DMS 273 (cell line): ENCODE measurements around the gene SCAPER.
A peak's percentile ranks its signal among the peaks of the same experiment; 100 is the strongest.
"Not testable (repeated sequence)": the region's sequence is repeated elsewhere in the genome, so short reads cannot be mapped to it uniquely, and the experiment has no call there.

ENCODE experiments used
- DNase-seq: peaks from one replicate; lab custom pipeline; 2025; ENCODE audit not compliant: unreplicated experiment; lab: John Stamatoyannopoulos, UW

The SCAPER gene

DNA sequence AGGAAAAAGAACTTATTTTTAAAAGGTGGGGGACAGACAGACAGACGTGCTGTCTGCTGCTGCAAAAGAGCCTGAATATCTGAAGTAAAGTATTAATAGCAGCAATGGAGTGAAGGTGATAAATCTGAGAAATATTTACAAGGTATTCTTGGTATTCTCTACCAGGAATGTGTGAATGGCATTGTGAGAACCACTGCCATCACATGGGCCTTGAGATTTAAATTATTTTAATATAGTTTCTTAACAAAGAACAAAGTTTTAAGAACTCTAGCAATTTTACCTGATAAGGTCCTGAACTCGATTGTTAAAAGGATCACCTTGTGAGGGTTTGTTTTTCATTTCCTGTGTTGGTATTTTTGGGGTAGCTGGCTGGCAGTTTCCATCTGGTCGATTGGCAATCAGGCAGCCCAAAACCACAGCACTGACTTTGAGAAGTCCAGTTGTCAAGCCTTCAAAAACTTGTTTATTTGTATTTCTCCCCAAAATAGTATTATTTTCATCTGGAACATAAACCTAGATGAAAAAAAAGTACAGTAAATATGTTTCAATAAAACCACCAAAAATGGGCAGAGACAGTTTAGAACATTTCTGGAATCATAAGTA lies 471.2 kb downstream of the SCAPER start:
- no peak for DNase-seq

DNA sequence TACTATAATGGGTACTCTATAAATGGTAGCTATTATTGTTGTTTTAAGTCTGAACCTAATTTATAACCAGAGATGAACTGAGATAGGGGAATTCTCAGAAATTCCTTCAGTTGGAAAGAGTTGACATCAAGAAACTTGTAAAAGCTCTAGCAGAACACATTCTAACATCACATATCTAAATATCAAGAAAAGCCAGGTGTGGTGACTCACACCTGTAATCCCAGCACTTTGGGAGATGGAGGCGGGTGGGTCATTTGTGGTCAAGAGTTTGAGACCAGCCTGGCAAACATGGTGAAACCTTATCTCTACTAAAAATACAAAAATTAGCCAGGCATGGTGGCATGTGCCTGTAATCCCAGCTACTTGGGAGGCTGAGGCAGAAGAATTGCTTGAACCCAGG lies 472.1 kb downstream of the SCAPER start:
- DNase-seq: not testable (repeated sequence)

GRCh38 chr15:76432604-76433003 lies 472.5 kb downstream of the SCAPER start:
- no peak for DNase-seq

- DNase-seq: no peak
Measured at GRCh38 chr15:76431971-76432370, 473.2 kb downstream of the SCAPER start.

- not testable (repeated sequence) for DNase-seq
Measured at GRCh38 chr15:76430711-76431110, 474.4 kb downstream of the SCAPER start.

- no peak for DNase-seq
Measured at GRCh38 chr15:76429661-76430060, 475.5 kb downstream of the SCAPER start.

GRCh38 chr15:76426941-76427340 lies 478.2 kb downstream of the SCAPER start:
- DNase-seq: no peak

DNA sequence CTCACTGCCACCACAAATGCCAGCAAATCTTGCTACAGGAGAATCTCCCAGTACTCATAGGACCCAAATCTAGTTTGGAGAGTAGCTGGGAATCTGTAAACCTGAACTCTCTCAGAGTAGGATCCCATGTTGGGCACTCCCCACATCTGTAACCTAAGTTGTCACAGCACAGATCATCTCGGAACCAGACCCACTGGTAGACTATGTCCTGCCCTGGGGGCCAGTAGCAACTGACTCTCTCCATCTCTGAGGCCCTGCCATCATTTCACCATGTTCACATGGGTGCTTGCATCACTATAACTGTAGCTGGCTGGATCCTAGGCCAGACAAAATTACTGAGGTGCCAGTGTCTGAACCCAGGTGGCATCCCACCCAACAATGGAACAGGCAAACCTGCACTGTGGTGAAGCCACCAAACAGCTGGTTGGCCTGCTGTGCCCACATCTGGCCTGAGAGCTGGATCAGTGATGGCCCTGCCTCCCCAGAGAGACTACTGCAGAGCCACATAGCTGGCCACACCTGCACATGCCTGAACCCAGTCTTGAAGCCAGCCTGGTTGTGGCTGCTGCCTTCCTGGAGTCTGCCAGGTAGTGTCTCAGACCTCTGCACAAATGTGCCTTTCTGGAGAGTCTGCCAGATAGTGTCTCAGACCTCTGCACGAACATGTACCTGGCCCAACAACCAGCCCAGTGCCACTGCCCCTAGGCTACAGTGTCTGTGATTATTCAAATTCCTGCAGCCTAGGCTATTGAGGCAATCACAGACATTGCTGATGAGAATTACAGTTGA lies 486.6 kb downstream of the SCAPER start:
- DNase-seq: no peak

- DNase-seq: no peak
Measured at GRCh38 chr15:76401285-76401684, 503.9 kb downstream of the SCAPER start.

DNA sequence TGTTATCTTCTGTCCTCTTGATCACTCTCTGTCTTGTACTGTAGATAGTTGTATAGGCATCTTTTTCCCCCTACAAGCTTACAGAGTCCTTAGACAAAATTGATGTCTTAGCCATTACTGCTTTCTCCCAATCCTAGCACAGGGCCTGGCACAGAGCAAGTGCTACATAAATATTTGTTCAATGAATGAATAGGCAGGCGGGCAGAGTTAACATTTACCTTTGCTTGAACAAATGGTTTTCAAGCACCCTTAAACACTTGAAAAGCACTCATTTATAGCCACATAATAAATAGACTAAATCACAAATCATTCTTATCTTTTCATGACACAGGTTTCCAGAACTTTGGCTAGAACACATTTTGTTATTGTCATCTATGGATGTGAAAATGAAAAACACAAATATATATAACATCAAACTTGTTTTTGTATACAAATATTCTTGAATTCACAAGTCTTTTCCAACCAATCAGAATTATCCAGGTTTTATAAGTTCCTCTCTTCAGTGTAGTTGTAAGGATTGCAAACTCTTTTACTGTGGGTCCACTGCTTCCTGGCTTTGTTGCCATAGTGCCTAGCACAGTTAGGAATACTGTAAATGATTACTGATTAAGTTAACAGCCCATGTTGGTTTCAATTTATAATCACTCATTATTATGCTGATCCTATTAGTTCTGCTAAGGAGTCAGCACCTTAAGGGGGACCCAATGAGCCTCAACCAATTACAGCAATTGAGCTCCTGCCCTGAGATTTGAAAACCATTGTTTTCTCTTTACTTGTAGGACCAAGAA lies 506.6 kb downstream of the SCAPER start:
- DNase-seq: no peak

DNA sequence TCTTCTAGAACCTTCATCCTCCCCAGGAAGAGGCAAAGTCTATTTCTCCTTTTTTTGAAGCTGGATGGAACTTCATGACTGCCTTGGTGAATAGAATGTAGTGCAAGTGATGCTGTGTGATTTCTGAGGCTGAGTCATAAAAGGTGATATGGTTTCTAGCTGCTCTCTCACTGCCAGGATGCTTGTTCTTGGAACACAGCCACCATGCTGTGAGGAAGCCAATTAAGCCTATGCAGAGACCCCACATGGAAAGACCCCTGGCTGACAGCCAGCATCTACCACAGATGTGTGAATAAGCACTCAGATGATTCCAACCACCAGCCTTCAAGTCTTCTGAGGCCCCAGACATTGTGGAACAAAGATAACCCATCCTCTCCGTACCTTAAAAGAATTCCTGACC lies 511.5 kb downstream of the SCAPER start:
- peak; percentile 53 for DNase-seq

DNA sequence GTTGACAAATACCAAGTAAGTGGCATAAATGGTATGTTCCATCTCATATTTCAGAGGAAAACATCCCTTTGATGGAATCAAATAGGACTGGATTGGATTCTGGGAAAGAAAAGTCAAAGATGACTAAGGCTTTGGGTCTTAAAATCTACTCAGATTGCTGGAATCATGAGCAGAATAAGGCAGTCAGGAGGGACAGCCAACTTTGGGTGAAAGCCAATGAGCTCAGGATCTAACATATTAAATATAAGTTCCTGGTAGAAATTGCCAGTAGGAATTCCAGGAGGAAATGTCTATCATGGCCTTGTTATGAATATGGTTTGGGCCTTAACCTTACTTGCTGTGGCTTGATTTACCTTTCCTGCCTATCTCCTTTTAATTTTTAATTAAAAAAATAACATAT lies 513.3 kb downstream of the SCAPER start:
- DNase-seq: no peak

DNA sequence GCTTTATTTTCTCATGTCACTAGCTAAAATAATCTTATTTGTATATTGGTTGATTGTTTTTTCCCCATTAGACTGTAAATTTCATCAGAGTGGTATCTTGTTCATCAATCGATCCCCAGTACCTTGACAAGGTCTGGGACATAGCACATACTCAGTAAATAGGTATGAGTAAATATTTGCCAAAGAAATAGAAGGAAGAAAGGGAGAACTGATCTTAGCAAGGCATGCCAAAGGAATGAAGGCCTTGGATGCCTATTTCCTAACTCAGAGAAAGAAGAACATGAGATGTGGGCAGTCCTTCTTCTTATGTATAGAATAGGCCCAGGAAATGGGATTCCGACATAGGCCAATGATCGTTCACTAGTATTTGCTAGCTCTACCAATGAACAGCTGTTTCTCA lies 513.8 kb downstream of the SCAPER start:
- DNase-seq: no peak

- DNase-seq: no peak
Measured at GRCh38 chr15:76390571-76390970, 514.6 kb downstream of the SCAPER start.

DNA sequence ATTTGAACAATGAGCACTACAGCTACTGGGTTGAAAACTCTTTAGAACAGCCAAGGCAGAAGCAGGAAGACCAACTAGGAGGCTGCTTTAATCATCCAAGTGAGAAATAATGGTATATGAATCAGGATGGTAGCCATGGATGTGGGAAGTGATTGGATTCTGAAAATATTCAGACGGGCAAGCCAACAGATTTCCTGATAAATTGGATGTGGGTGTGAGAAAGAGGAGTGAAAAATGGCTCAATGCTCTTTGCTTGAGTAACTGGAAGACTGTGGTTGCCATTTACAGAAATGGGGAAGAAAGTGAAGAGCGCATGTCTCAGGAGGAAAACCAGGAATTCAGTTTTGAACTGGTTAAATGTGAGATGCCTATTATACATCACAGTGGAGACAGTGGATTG lies 518.2 kb downstream of the SCAPER start:
- DNase-seq: no peak

DNA sequence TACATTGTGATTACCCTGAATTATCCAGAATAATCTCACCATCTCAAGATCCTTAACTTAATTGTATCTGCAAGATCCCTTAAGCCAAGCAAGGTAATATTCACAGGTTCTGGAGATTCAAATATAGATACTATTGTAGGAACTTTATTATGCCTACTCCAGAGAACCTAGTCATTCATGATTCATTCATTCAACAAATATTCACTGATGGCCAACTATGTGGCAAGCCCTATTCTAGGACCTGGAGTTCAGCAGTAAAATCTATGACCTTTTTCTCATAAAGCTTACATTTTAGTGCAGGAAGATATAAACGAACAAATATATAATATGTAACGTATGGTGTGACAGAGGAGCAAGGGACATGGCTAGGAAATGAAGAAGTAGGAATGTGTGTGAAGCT lies 519.0 kb downstream of the SCAPER start:
- DNase-seq: no peak

DNA sequence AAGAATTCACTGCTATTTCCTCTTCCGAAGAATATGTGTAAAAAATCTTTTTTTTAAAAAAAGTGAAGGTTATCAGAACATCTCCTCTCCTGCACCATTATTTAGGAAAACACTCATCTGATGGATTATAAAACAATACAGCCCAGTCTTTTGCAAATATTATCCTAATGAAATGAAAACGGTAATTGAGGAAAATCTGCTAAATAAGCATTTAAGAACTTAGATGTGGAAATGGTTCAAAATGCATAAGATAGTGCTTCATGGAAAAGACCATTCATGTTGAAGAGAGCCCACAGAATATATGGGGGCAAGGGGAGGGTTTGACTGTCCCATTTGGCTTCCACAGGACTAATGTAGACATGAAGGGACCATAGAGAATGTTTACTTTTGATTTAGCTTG lies 520.7 kb downstream of the SCAPER start:
- no peak for DNase-seq

- DNase-seq: no peak
Measured at GRCh38 chr15:76382987-76383728, 522.0 kb downstream of the SCAPER start.

GRCh38 chr15:76381366-76381765 lies 523.8 kb downstream of the SCAPER start:
- DNase-seq: no peak

DNA sequence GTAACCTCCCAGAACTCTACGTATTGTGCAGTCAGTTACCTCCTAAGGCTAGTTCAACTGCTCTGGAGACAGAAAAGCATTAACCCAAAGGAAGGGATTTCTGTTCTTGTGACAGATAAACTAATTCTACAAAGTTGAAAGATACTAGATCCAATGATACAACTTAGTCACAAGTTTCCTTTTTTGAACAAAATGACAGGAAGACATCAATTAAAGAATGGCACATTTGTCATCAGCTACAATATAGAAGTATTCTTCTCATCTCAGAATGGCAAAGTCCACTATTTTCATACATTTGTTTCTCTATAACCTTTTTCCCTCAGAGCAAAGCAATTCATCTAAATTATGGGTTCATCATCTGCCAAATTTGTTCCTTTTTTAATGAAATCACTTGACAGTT lies 524.9 kb downstream of the SCAPER start:
- DNase-seq: no peak

GRCh38 chr15:76378691-76379090 lies 526.4 kb downstream of the SCAPER start:
- DNase-seq: no peak
